OCI-LY1 (cell line): ENCODE data around the gene CNPY2.

Experiments used
- EZH2 ChIP-seq: fragments of 200-600 bp; sonication (generic), shearing (Covaris generic); IDR thresholded peaks from 2 replicates; pipeline ENCODE4 v1.8.0; 2017; ENCODE audit warnings: borderline replicate concordance, mixed run types, mild to moderate bottlenecking, antibody characterized with exemption, low read length, moderate library complexity, mixed read lengths
- TF ChIP-seq, protein P1 (sequence below): fragments of 200-600 bp; sonication (generic), shearing (Covaris generic); IDR thresholded peaks from 2 replicates; pipeline ENCODE4 v1.5.1; 2017; ENCODE audit warnings: mild to moderate bottlenecking, antibody characterized with exemption, low read length, moderate library complexity, mixed read lengths

DNA sequence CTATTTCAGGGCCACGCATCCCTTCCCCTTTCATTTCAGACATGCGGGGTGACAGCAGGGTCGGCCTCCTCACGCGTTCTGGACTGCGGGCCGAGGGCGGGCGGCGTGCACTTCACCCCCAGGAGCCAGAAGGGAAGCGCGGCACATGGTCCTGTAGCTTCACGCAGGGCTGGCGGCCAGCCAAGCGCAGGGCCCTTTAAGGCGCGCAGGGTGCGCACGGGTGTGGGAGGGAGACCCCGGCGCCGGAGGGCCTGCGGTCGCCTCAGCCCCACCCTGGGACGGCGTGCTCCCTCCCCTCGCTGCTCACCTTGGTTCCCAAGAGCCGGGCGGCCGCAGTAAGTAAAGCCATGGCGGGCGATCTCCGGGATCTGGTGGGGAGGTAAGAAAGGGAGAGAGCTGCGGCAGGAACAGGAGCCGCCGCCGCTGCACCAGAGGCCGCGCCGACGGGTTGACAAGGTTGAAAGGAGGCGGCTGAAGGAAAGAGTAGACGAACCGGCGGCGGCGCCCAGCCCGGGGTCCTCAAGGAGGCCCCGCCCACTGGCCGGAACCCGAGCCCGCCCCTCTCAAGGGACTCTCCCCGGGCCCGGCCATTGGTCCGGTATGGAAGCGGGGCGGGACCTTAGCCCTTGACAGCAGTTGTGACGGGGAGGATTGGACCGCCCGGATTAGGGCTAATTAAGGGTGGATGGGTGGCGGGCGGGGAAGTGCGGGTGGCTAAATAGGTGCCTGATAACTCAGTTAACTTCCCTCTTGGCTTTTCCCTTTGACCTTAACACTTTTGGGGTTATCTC, 15.7 kb downstream of the CNPY2 start, which contains the start of gene CS:
- TF ChIP-seq, protein P1, sequence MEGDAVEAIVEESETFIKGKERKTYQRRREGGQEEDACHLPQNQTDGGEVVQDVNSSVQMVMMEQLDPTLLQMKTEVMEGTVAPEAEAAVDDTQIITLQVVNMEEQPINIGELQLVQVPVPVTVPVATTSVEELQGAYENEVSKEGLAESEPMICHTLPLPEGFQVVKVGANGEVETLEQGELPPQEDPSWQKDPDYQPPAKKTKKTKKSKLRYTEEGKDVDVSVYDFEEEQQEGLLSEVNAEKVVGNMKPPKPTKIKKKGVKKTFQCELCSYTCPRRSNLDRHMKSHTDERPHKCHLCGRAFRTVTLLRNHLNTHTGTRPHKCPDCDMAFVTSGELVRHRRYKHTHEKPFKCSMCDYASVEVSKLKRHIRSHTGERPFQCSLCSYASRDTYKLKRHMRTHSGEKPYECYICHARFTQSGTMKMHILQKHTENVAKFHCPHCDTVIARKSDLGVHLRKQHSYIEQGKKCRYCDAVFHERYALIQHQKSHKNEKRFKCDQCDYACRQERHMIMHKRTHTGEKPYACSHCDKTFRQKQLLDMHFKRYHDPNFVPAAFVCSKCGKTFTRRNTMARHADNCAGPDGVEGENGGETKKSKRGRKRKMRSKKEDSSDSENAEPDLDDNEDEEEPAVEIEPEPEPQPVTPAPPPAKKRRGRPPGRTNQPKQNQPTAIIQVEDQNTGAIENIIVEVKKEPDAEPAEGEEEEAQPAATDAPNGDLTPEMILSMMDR = no peak
- TF ChIP-seq EZH2 = no peak
